HCT116 (cell line): ENCODE measurements around the gene OR10A2. TPM values are rescaled to one million over a fixed set of nuclear protein-coding genes. Genes with fewer than 3 reads are reported as not detected.

ENCODE experiments used
- ATAC-seq: fragments of 200-7000 bp; cut with Tn5 transposase; 2 replicates; pipeline ENCODE4 v1.9.1; 2020; ENCODE audit warnings: mild to moderate bottlenecking, moderate library complexity
- BruUV-seq: library from RNA; stranded (reverse); fragments of 400-500 nt; replicated peaks from 2 replicates; lab custom pipeline; 2021; lab: Mats Ljungman, UMichigan
- CTCF ChIA-PET: fragments of 300-600 bp; sonication (Branson Sonifier 250); formaldehyde crosslinking; loops from one replicate; lab custom pipeline; 2021; ENCODE audit warnings: antibody characterized with exemption; lab: Charles Lee
- POLR2A ChIA-PET: fragments of 300-600, 350-600 bp; sonication (Branson Sonifier 250); formaldehyde crosslinking; loops from one replicate; lab custom pipeline; 2021; ENCODE audit warnings: antibody characterized with exemption; lab: Charles Lee
- RAD21 ChIA-PET, 2 experiments: fragments of 300-600 bp; sonication (Branson Sonifier 250); formaldehyde crosslinking; loops; one replicate each; lab custom pipeline; 2023; ENCODE audit warnings: low total read pairs in 2 of 2; ENCODE audit not compliant: uncharacterized antibody in 2 of 2, unreplicated experiment in 2 of 2, low non-redundant PET in 1 of 2; lab: Charles Lee
- DNase-seq: peaks from one replicate; pipeline ENCODE4 v3.0.0-alpha.2; 2010; ENCODE audit warnings: low read depth, low spot score
- H2AFZ ChIP-seq: fragments of 200-600 bp; shearing (Covaris generic), sonication (generic); 2 replicates; pipeline ENCODE4 v1.6.1; 2017; ENCODE audit warnings: low read depth, mixed run types, mixed read lengths, antibody characterized with exemption, low read length; ENCODE audit not compliant: poor library complexity, severe bottlenecking
- H3K27ac ChIP-seq: 2 replicates; pipeline ENCODE4 v1.5.1; 2012; ENCODE audit warnings: low read depth, low read length
- H3K27me3 ChIP-seq: fragments of 200-600 bp; sonication (generic); 2 replicates; pipeline ENCODE4 v1.6.1; 2016; ENCODE audit warnings: mixed run types, low read length, mixed read lengths; ENCODE audit not compliant: insufficient read depth
- H3K36me3 ChIP-seq, 2 experiments: fragments of 200-500 bp in 1 of 2; fragments of 200-600 bp in 1 of 2; sonication (Bioruptor generic) in 1 of 2; sonication (generic) in 1 of 2; 2 replicates each; pipeline versions ENCODE4 v1.5.1 to v1.6.1; 2014 to 2016; ENCODE audit warnings: low read length in 2 of 2, inconsistent platforms in 1 of 2, mixed read lengths in 1 of 2, mixed run types in 1 of 2; ENCODE audit not compliant: insufficient read depth in 2 of 2, control insufficient read depth in 1 of 2
- H3K4me1 ChIP-seq, 2 experiments: fragments of 200-600 bp in 1 of 2; sonication (generic) in 1 of 2; 2 replicates each; pipeline versions ENCODE4 v1.5.1 to v1.6.1; 2012 to 2017; ENCODE audit warnings: low read length in 2 of 2, inconsistent platforms in 1 of 2, mild to moderate bottlenecking in 1 of 2, mixed read lengths in 1 of 2, mixed run types in 1 of 2, moderate library complexity in 1 of 2; ENCODE audit not compliant: insufficient read depth in 2 of 2, control insufficient read depth in 1 of 2
- H3K4me2 ChIP-seq: fragments of 200-600 bp; sonication (generic); 2 replicates; pipeline ENCODE4 v1.6.1; 2017; ENCODE audit warnings: mixed run types, low read length, mixed read lengths
- H3K4me3 ChIP-seq, 2 experiments: fragments of 200-600 bp in 1 of 2; sonication (generic) in 1 of 2; replicated peaks in 1 of 2; 2 replicates each; pipeline ENCODE4 v1.5.1; 2011 to 2016; ENCODE audit warnings: low read length in 2 of 2, control low read depth in 1 of 2, low read depth in 1 of 2, mild to moderate bottlenecking in 1 of 2, mixed read lengths in 1 of 2, mixed run types in 1 of 2
- H3K79me2 ChIP-seq: fragments of 200-600 bp; sonication (generic); 2 replicates; pipeline ENCODE4 v1.6.1; 2017; ENCODE audit warnings: mild to moderate bottlenecking, mixed run types, low read length, moderate library complexity, mixed read lengths; ENCODE audit not compliant: insufficient read depth
- H3K9ac ChIP-seq: fragments of 200-600 bp; sonication (generic); 2 replicates; pipeline ENCODE4 v1.6.1; 2016; ENCODE audit warnings: low read length, mixed read lengths
- H3K9me2 ChIP-seq: fragments of 200-600 bp; sonication (generic), shearing (Covaris generic); 2 replicates; pipeline ENCODE4 v1.6.1; 2017; ENCODE audit warnings: mixed run types, mild to moderate bottlenecking, moderate library complexity; ENCODE audit not compliant: insufficient read depth
- H3K9me3 ChIP-seq, 2 experiments: fragments of 200-500 bp in 1 of 2; fragments of 200-600 bp in 1 of 2; sonication (Bioruptor generic) in 1 of 2; sonication (generic) in 1 of 2; 2 replicates each; pipeline ENCODE4 v1.6.1; 2014 to 2017; ENCODE audit warnings: low read length in 2 of 2, mixed read lengths in 2 of 2, inconsistent platforms in 1 of 2, low read depth in 1 of 2, mild to moderate bottlenecking in 1 of 2, mixed run types in 1 of 2, moderate library complexity in 1 of 2; ENCODE audit not compliant: control insufficient read depth in 1 of 2, insufficient read depth in 1 of 2
- H4K20me1 ChIP-seq: fragments of 200-600 bp; sonication (generic), shearing (Covaris generic); 2 replicates; pipeline ENCODE4 v1.6.1; 2017; ENCODE audit warnings: mixed run types, mild to moderate bottlenecking, moderate library complexity; ENCODE audit not compliant: insufficient read depth
- CEBPB ChIP-seq: IDR thresholded peaks from 2 replicates; pipeline ENCODE4 v1.6.1; 2012; ENCODE audit warnings: low read depth
- EGR1 ChIP-seq: IDR thresholded peaks from 2 replicates; pipeline ENCODE4 v1.6.1; 2012; ENCODE audit warnings: low read depth
- ELF1 ChIP-seq: IDR thresholded peaks from 2 replicates; pipeline ENCODE4 v1.6.1; 2012; ENCODE audit warnings: low read depth, borderline replicate concordance
- EZH2phosphoT487 ChIP-seq: fragments of 200-600 bp; IDR thresholded peaks from 2 replicates; pipeline ENCODE4 v1.6.1; 2018; ENCODE audit warnings: antibody characterized with exemption, borderline replicate concordance
- FOSL1 ChIP-seq: IDR thresholded peaks from 2 replicates; pipeline ENCODE4 v1.6.1; 2012; ENCODE audit warnings: low read depth
- JUND ChIP-seq: IDR thresholded peaks from 2 replicates; pipeline ENCODE4 v1.6.1; 2012
- MAX ChIP-seq: IDR thresholded peaks from 2 replicates; pipeline ENCODE4 v1.6.1; 2012
- POLR2A ChIP-seq: IDR thresholded peaks from 2 replicates; pipeline ENCODE4 v1.7.0; 2011; ENCODE audit warnings: borderline replicate concordance; ENCODE audit not compliant: insufficient read depth, insufficient read length; ENCODE audit errors: extremely low read depth
- POLR2AphosphoS5 ChIP-seq: IDR thresholded peaks from 2 replicates; pipeline ENCODE4 v1.6.1; 2011; ENCODE audit warnings: mild to moderate bottlenecking, low read depth, low read length, moderate library complexity
- SP1 ChIP-seq: IDR thresholded peaks from 2 replicates; pipeline ENCODE4 v1.6.1; 2012; ENCODE audit warnings: low read depth
- SRF ChIP-seq: IDR thresholded peaks from 2 replicates; pipeline ENCODE4 v1.6.1; 2012; ENCODE audit warnings: low read depth
- TCF7L2 ChIP-seq: IDR thresholded peaks from 2 replicates; pipeline ENCODE4 v1.7.0; 2011; ENCODE audit warnings: borderline replicate concordance, inconsistent platforms; ENCODE audit not compliant: insufficient read depth, insufficient read length; ENCODE audit errors: extremely low read depth
- ZFX ChIP-seq: fragments of 450-650 bp; IDR thresholded peaks from 2 replicates; pipeline ENCODE4 v1.6.1; 2017
- intact Hi-C: fragments of 100-400 bp; cut with micrococcal nuclease; formaldehyde crosslinking; loops from 2 replicates; pipeline ENCODE4 v1.10.0; 2022
- total RNA-seq: library from RNA; stranded (reverse); gene quantifications from one replicate; pipeline ENCODE4 v1.2.1, GENCODE V29; 2021; ENCODE audit not compliant: unreplicated experiment
- TF ChIP-seq, protein P1 (sequence below): IDR thresholded peaks from 2 replicates; pipeline ENCODE4 v1.6.1; 2012
- TF ChIP-seq, protein P2 (sequence below): IDR thresholded peaks from 2 replicates; pipeline ENCODE4 v1.6.1; 2012; ENCODE audit warnings: low read depth

Gene OR10A2
- total RNA-seq, 1 experiment from 2014 or later: not detected

DNA sequence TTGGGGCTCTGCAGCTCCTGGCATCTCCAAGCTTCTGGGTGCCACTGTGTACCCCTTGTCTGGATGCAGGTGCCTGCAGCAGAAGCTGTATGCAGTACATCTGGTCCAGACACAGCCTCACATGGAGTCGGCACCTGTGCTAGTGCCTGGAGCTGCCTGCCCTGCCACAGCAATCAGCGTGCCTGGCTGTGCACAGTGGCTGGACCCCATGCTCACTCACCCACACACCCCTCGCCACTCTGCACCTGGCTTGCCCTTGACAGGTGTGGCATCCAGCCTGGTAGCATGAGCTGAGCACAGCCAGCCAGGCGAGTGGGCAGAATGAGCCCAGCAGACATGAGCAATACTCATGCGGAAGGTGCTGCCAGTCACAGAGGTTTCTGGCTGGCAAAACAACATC, 43.9 kb upstream of the OR10A2 start:
- intact Hi-C loops: loop anchor here (10.0 kb wide), 1 partner anchor 456 kb away; no protein-coding TSS in a partner anchor
- Histone ChIP-seq H3K4me3 (no peak overlapping the region), H3K27me3 (no peaks in the 10 kb centered on the region), H2AFZ (no peak overlapping the region)
- no TSS peak for BruUV-seq
- TF ChIP-seq, protein P1, sequence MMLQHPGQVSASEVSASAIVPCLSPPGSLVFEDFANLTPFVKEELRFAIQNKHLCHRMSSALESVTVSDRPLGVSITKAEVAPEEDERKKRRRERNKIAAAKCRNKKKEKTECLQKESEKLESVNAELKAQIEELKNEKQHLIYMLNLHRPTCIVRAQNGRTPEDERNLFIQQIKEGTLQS: no peak
- no peak for TF ChIP-seq ELF1
- no peak for TF ChIP-seq TCF7L2
- TF ChIP-seq CEBPB: no peak
- TF ChIP-seq FOSL1: no peak
- no peak for TF ChIP-seq EGR1
- TF ChIP-seq, all 23 proteins: peak for 0
- Histone ChIP-seq H3K9ac (no peak overlapping the region), H3K9me3 (no peaks in the 10 kb centered on the region), H3K4me2 (no peak overlapping the region), H3K79me2 (no peaks in the 10 kb centered on the region), H3K9me2 (no peaks in the 10 kb centered on the region), H3K4me1 (no peaks in the 10 kb centered on the region), H3K36me3 (no peaks in the 10 kb centered on the region), H4K20me1 (0 out of 2 replicates have a peak, but pooled peaks cover 3% of the 10 kb centered on the region), H3K27ac (no peak overlapping the region)
- CTCF ChIA-PET: no interaction called here
- no peak for ATAC-seq
- DNase-seq: no peak
- POLR2A ChIA-PET: no interaction called here
- RAD21 ChIA-PET: no interaction called here

GRCh38 chr11:6824136-6824823, 38.6 kb upstream of the OR10A2 start:
- no peaks in the 10 kb centered on the region for H3K27me3 ChIP-seq
- BruUV-seq: no TSS peak
- no peak for ATAC-seq
- H3K36me3 ChIP-seq: no peaks in the 10 kb centered on the region
- RAD21 ChIA-PET: no interaction called here
- 0 out of 2 replicates have a peak, but pooled peaks cover 3% of the 10 kb centered on the region for H4K20me1 ChIP-seq
- intact Hi-C loops: no loop called here
- H3K9me3 ChIP-seq: no peaks in the 10 kb centered on the region
- H3K4me3 ChIP-seq: no peak overlapping the region
- no peak overlapping the region for H3K4me2 ChIP-seq
- H3K27ac ChIP-seq: no peak overlapping the region
- CTCF ChIA-PET: interaction anchor here (1.5 kb wide), 1 partner anchor 12 kb away, joined by 9 read pairs; no protein-coding TSS in a partner anchor
- H3K79me2 ChIP-seq: no peaks in the 10 kb centered on the region
- H3K9me2 ChIP-seq: no peaks in the 10 kb centered on the region
- no peak overlapping the region for H3K9ac ChIP-seq
- H2AFZ ChIP-seq: no peak overlapping the region
- DNase-seq: no peak
- POLR2A ChIA-PET: no interaction called here
- H3K4me1 ChIP-seq: no peaks in the 10 kb centered on the region
- TF ChIP-seq EGR1 (no peak), TCF7L2 (no peak), POLR2A (no peak), MAX (no peak), JUND (no peak), POLR2AphosphoS5 (no peak), EZH2phosphoT487 (no peak), SRF (no peak), SP1 (no peak), FOSL1 (no peak), ELF1 (no peak), ZFX (no peak)
- TF ChIP-seq, protein P1: no peak
- TF ChIP-seq, protein P2, sequence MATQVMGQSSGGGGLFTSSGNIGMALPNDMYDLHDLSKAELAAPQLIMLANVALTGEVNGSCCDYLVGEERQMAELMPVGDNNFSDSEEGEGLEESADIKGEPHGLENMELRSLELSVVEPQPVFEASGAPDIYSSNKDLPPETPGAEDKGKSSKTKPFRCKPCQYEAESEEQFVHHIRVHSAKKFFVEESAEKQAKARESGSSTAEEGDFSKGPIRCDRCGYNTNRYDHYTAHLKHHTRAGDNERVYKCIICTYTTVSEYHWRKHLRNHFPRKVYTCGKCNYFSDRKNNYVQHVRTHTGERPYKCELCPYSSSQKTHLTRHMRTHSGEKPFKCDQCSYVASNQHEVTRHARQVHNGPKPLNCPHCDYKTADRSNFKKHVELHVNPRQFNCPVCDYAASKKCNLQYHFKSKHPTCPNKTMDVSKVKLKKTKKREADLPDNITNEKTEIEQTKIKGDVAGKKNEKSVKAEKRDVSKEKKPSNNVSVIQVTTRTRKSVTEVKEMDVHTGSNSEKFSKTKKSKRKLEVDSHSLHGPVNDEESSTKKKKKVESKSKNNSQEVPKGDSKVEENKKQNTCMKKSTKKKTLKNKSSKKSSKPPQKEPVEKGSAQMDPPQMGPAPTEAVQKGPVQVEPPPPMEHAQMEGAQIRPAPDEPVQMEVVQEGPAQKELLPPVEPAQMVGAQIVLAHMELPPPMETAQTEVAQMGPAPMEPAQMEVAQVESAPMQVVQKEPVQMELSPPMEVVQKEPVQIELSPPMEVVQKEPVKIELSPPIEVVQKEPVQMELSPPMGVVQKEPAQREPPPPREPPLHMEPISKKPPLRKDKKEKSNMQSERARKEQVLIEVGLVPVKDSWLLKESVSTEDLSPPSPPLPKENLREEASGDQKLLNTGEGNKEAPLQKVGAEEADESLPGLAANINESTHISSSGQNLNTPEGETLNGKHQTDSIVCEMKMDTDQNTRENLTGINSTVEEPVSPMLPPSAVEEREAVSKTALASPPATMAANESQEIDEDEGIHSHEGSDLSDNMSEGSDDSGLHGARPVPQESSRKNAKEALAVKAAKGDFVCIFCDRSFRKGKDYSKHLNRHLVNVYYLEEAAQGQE: no peak
